B cell (primary cell): ENCODE results near the gene DAZAP1. TPM values are rescaled to one million over a fixed set of nuclear protein-coding genes. Genes with fewer than 3 reads are reported as not detected.

Experiments used
- ATAC-seq: fragments of 200-7000 bp; cut with Tn5 transposase; one replicate; pipeline ENCODE4 v1.10.0; 2021; ENCODE audit warnings: low read depth, mild to moderate bottlenecking, moderate number of reproducible peaks, moderate library complexity
- CTCF ChIA-PET: fragments of 350-600 bp; sonication (Branson Sonifier 250); formaldehyde crosslinking; loops from one replicate; lab custom pipeline; 2021; ENCODE audit warnings: antibody characterized with exemption, inconsistent platforms; lab: Charles Lee
- POLR2A ChIA-PET: fragments of 350-600 bp; sonication (Branson Sonifier 250); formaldehyde crosslinking; loops from one replicate; lab custom pipeline; 2021; ENCODE audit warnings: antibody characterized with exemption; lab: Charles Lee
- DNase-seq: peaks from one replicate; pipeline ENCODE4 v3.0.0; 2013
- H2AFZ ChIP-seq: 2 replicates; pipeline ENCODE4 v1.6.1; 2012; ENCODE audit warnings: mild to moderate bottlenecking, low read depth, low read length; ENCODE audit not compliant: insufficient read depth, poor library complexity, severe bottlenecking
- H3K27ac ChIP-seq, 2 donors: 1 replicate in 1 of 2; 2 replicates in 1 of 2; pipeline ENCODE4 v1.5.1; 2012 to 2013; ENCODE audit warnings: low read length in 2 of 2, mild to moderate bottlenecking in 2 of 2, moderate library complexity in 1 of 2
- H3K27me3 ChIP-seq, 4 experiments: fragments of 200-600 bp in 1 of 4; sonication (generic) in 1 of 4; replicated peaks in 1 of 4; 1 replicate in 2 of 4; 2 replicates in 2 of 4; pipeline versions ENCODE4 v1.6.1 to v1.7.0; 2013 to 2016; ENCODE audit warnings: low read length in 3 of 4, mild to moderate bottlenecking in 2 of 4, mixed read lengths in 1 of 4, moderate library complexity in 1 of 4; ENCODE audit not compliant: insufficient read depth in 4 of 4, control insufficient read depth in 3 of 4; ENCODE audit errors: control extremely low read depth in 1 of 4
- H3K36me3 ChIP-seq, 2 experiments: replicated peaks in 1 of 2; 1 replicate in 1 of 2; 2 replicates in 1 of 2; pipeline versions ENCODE4 v1.6.1 to v1.7.1; 2013; ENCODE audit warnings: low read length in 1 of 2; ENCODE audit not compliant: insufficient read depth in 2 of 2, control insufficient read depth in 1 of 2; ENCODE audit errors: control extremely low read depth in 1 of 2, extremely low read depth in 1 of 2
- H3K4me1 ChIP-seq, 2 donors: fragments of 200-600 bp in 1 of 2; sonication (generic) in 1 of 2; 1 replicate in 1 of 2; 2 replicates in 1 of 2; pipeline versions ENCODE4 v1.5.1 to v1.6.1; 2013 to 2017; ENCODE audit warnings: low read length in 2 of 2; ENCODE audit not compliant: control insufficient read depth in 2 of 2, insufficient read depth in 2 of 2
- H3K4me2 ChIP-seq: replicated peaks from 2 replicates; pipeline ENCODE3; 2012; ENCODE audit warnings: mild to moderate bottlenecking, low read depth, low read length; ENCODE audit not compliant: poor library complexity, severe bottlenecking
- H3K4me3 ChIP-seq, 5 experiments: fragments of 200-600 bp in 1 of 5; sonication (generic) in 1 of 5; 1 replicate in 3 of 5; 2 replicates in 2 of 5; pipeline versions ENCODE4 v1.5.1 to v1.7.0; 2011 to 2016; ENCODE audit warnings: low read length in 4 of 5, mild to moderate bottlenecking in 4 of 5, low read depth in 2 of 5, control low read depth in 1 of 5, moderate library complexity in 1 of 5; ENCODE audit not compliant: insufficient read depth in 1 of 5; ENCODE audit errors: control extremely low read depth in 1 of 5, extremely low read depth in 1 of 5
- H3K79me2 ChIP-seq: fragments of 200-600 bp; sonication (generic); one replicate; pipeline ENCODE4 v1.6.0; 2016; ENCODE audit warnings: low read length; ENCODE audit not compliant: control insufficient read depth, insufficient read depth
- H3K9ac ChIP-seq: fragments of 200-600 bp; sonication (generic); 2 replicates; pipeline ENCODE4 v1.6.1; 2017; ENCODE audit warnings: mild to moderate bottlenecking, low read length, moderate library complexity
- H3K9me3 ChIP-seq, 3 donors: one replicate each; pipeline versions ENCODE4 v1.6.1 to v1.7.1; 2013; ENCODE audit warnings: low read length in 2 of 3; ENCODE audit not compliant: control insufficient read depth in 2 of 3, insufficient read depth in 1 of 3; ENCODE audit errors: control extremely low read depth in 1 of 3
- H4K20me1 ChIP-seq: 2 replicates; pipeline ENCODE4 v1.6.0; 2012; ENCODE audit warnings: mild to moderate bottlenecking, low read length; ENCODE audit not compliant: insufficient read depth, control insufficient read depth, poor library complexity, severe bottlenecking
- H3K27ac Mint-ChIP-seq: one replicate; pipeline ENCODE4 v1.8.0; 2021; ENCODE audit warnings: mixed read lengths
- H3K27me3 Mint-ChIP-seq: one replicate; pipeline ENCODE4 v1.8.0; 2021; ENCODE audit warnings: mixed read lengths
- H3K4me1 Mint-ChIP-seq: one replicate; pipeline ENCODE4 v1.8.0; 2021; ENCODE audit warnings: mixed read lengths
- H3K4me3 Mint-ChIP-seq: one replicate; pipeline ENCODE4 v1.8.0; 2021; ENCODE audit warnings: mixed read lengths
- H3K9me3 Mint-ChIP-seq: one replicate; pipeline ENCODE4 v1.8.0; 2022; ENCODE audit warnings: mixed read lengths; ENCODE audit not compliant: insufficient read depth
- CTCF ChIP-seq: fragments of 200-600 bp; IDR thresholded peaks from one replicate; pipeline ENCODE4 v1.8.0; 2022; ENCODE audit warnings: antibody characterized with exemption, mild to moderate bottlenecking
- EZH2 ChIP-seq: IDR thresholded peaks from 2 replicates; pipeline ENCODE4 v1.6.1; 2012; ENCODE audit warnings: borderline replicate concordance, low read depth, mild to moderate bottlenecking, moderate library complexity, low read length; ENCODE audit not compliant: insufficient read depth, poor library complexity, severe bottlenecking
- WGBS: methylation state at CpG from one replicate; pipeline ENCODE4 v1.1.5; 2013; ENCODE audit warnings: missing lambda C conversion rate; ENCODE audit not compliant: insufficient coverage; 5-methylcytosine and 5-hydroxymethylcytosine counted together
- intact Hi-C: fragments of 100-400 bp; cut with micrococcal nuclease; formaldehyde crosslinking; loops from one replicate; pipeline ENCODE4 v1.10.0; 2022
- polyA plus RNA-seq: library from polyadenylated mRNA; depleted of rRNA; stranded (reverse); fragments of >200 nt; gene quantifications from 2 replicates; pipeline ENCODE4 v1.2.3, GENCODE V29; 2012
- total RNA-seq, 2 donors: library from RNA; stranded (reverse); fragments of 120-200 nt in 1 of 2; gene quantifications; 1 replicate in 1 of 2; 2 replicates in 1 of 2; pipeline versions ENCODE4 v1.2.3 to v1.2.4, GENCODE V29; 2013 to 2022

The DAZAP1 gene
- total and polyA plus RNA-seq, 2 donors (not counting 1 experiment from before 2014, with no cell fraction given): 54.8 to 125 TPM

DNA sequence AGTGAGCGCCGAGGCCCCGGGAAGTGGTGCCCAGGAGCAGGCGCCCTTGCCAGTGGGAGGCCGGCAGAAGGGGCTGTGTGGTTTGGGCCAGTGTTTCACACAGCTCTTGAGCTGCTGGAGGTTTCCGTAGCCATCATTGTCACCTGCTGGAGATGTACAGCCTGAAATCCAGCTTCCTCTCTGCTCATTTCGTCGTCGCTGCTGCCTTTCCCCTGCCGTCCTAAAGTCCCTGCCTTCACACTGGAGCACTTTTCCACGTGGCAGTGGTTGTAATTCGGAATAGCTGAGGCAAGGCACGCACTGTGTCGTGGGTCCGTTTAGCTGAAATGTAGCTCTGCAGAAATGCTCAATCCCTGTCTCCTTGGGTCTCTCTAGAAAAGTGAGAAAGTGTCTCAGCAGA, 13.2 kb downstream of the DAZAP1 start:
- no peak overlapping the region for H3K4me2 ChIP-seq
- H3K9ac ChIP-seq: no peak overlapping the region
- H3K27ac ChIP-seq: no peak overlapping the region
- Mint-ChIP-seq H3K27ac (no peak overlapping the region), H3K4me1 (peaks cover 7% of the 10 kb centered on the region), H3K9me3 (no peaks in the 10 kb centered on the region), H3K27me3 (no peaks in the 10 kb centered on the region), H3K4me3 (no peak overlapping the region)
- 96% methylated on average over 15 of the region's 15 CpGs for WGBS
- TF ChIP-seq CTCF (no peak), EZH2 (no peak)
- peaks cover 94% of the 10 kb centered on the region for H4K20me1 ChIP-seq
- peaks cover 89% of the 10 kb centered on the region for H3K79me2 ChIP-seq
- intact Hi-C loops: no loop called here
- H3K4me3 ChIP-seq: no peak overlapping the region
- CTCF ChIA-PET: interaction anchor here (1.0 kb wide), 1 partner anchor 16 kb away, joined by 4 read pairs; no protein-coding TSS in a partner anchor
- no peak for ATAC-seq
- H3K27me3 ChIP-seq: no peaks in the 10 kb centered on the region
- DNase-seq: no peak
- H3K36me3 ChIP-seq: peaks cover 0 to 75% of the 10 kb centered on the region in 2 experiments
- no peak overlapping the region for H2AFZ ChIP-seq
- H3K4me1 ChIP-seq: peaks cover 0 to 7% of the 10 kb centered on the region in 2 donors
- POLR2A ChIA-PET: interaction anchor here (0.6 kb wide), 1 partner anchor 99 kb away, joined by 7 read pairs; no protein-coding TSS in a partner anchor
- H3K9me3 ChIP-seq: no peaks in the 10 kb centered on the region

DNA sequence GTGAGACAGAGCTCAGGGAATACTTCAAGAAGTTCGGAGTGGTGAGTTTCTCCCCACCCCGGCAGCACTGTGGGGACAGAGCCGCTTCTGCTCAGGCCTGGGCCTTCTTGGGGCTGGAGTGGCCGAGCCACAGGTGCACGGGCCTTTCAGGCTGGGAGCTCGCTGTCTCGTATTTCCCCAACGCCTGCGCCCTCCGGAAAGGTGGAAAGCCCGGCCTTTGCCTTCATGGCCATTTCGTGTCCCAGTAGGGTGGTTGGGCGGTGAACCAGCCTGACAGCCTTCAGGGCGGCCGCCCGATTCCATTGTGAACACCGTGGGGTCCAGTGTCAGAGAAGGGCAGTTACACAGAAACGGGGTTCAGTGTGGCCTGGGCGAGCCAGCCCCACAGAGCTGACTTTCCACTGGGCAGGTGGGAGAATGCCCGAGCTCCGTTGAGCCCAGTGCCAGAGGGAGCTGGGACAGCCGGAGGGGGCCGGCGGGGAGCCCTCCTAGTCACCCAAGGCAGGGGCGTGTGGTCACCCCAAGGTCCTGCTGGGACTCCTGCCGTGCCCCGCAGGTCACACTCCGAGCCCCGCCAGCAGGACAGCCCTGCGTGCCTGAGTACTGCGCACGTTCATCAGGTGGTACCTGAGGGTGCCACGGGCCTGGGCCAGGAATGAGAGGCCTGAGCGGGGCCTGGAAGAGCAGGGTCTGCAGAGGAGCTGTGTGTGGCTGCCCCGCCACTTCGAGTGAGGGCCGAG, 14.0 kb downstream of the DAZAP1 start:
- no peak overlapping the region for H3K4me3 Mint-ChIP-seq
- H3K9me3 ChIP-seq: no peaks in the 10 kb centered on the region
- ChIA-PET POLR2A (no interaction called here), CTCF (interaction anchor here (1.0 kb wide), 1 partner anchor 15 kb away, joined by 4 read pairs; no protein-coding TSS in a partner anchor)
- H3K27me3 ChIP-seq: no peaks in the 10 kb centered on the region
- TF ChIP-seq CTCF: no peak
- no peak for TF ChIP-seq EZH2
- DNase-seq (no peak), ATAC-seq (no peak)
- H3K9ac ChIP-seq: no peak overlapping the region
- no peaks in the 10 kb centered on the region for H3K27me3 Mint-ChIP-seq
- H3K36me3 ChIP-seq: peaks cover 0 to 83% of the 10 kb centered on the region in 2 experiments
- H3K27ac Mint-ChIP-seq: no peak overlapping the region
- intact Hi-C loops: no loop called here
- peaks cover 81% of the 10 kb centered on the region for H3K79me2 ChIP-seq
- H3K4me2 ChIP-seq: no peak overlapping the region
- H3K27ac ChIP-seq: no peak overlapping the region
- over 99% methylated on average over 37 of the region's 37 CpGs for WGBS
- H3K4me1 ChIP-seq: peaks cover 0 to under 1% of the 10 kb centered on the region in 2 donors
- H2AFZ ChIP-seq: no peak overlapping the region
- H3K4me3 ChIP-seq: no peak overlapping the region
- no peaks in the 10 kb centered on the region for H3K9me3 Mint-ChIP-seq
- H4K20me1 ChIP-seq: peaks cover 94% of the 10 kb centered on the region
- peaks cover 4% of the 10 kb centered on the region for H3K4me1 Mint-ChIP-seq
